Measurements from ENCODE around the gene HDAC9.
"Not testable (repeated sequence)": the region's sequence is repeated elsewhere in the genome, so short reads cannot be mapped to it uniquely, and the experiment has no call there.

Gene HDAC9

DNA sequence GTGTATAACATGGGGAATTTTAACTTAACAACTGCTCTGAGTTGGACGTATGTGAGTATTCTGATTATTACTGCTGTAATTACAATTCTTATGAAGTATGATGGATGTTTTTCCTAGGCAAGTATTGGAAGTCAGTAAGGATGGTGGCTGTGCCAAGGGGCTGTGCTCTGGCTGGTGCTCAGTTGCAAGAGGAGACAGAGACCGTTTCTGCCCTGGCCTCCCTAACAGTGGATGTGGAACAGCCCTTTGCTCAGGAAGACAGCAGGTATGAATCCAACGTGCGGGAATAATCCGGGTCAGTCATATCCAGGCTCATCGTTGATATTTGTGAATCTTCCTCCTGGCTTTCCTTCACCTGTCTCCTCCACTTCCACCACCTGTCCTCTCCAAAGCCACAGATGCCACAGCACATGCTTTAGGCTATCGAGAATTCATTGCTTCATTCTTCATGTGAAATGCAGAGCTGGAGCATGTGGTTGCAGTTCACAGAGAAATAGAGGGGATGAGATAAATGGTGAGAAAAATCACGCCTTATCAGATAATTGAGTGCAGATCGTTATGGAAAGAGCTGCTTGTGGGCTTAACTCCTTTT, 480.2 kb downstream of the HDAC9 start:
- no peak for DNase-seq (ENCODE audit: low spot score)

DNA sequence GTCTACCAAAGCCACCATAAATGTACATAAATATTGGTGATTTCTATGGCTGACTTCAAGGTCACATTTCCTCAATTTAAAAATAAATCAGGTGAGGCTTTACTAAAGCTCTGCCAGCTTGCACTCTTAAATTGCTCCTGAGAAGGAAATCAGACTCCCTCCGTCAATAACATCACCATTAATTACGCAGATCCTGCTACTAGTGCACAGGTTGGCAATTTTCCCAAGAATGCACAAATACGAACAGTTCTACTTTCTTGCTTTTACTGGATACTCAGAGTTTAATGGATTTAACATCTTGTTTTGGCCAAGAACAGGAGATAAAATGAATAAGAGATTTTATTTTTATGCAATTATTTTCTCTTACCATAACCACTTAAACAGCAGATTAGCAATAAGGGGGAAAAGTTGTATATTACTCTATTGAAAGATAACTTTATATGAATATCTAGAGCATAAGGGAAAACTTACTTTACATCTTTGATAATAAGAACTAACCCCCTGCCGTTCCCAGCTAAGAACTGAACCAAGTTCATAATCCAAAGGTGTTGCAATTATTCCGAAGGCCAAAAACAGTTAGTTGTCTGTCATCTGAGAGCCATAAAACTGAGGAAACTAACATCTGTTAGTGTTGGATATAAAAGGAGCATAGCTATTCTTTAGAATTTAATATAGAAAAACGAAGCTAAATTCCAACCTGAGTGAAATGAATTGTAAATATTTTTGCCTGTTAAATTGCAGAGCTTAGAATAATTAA, 481.3 kb downstream of the HDAC9 start:
- DNase-seq (ENCODE audit: low spot score) = no peak

DNA sequence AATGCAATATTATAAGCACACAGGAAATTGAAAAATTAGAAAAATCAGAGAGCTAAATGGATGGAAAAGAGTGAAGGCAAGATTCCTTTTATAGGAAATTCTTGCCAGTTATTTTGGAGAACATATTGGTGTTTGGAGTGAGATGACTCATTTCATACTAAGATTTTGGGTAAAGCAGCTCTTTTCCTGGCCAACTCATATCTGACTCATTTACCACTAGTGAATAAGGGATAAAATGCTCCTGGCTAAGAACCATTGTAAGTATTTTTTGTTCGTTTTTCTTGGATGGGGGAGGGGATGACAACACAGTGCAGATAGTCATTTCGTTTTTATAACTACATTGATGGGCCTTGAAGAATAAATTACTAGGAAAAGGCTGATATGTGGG, 482.6 kb downstream of the HDAC9 start:
- DNase-seq (ENCODE audit: low spot score) = peak; percentile 89

DNA sequence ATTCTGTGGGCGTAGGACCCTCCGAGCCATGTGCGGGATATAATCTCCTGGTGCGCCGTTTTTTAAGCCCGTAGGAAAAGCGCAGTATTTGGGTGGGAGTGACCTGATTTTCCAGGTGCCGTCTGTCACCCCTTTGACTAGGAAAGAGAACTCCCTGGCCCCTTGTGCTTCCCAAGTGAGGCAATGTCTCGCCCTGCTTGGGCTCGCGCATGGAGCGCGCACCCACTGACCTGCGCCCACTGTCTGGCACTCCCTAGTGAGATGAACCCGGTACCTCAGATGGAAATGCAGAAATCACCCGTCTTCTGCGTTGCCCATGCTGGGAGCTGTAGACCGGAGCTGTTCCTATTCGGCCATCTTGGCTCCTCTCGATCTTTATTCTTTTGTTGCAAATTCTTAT, 495.2 kb downstream of the HDAC9 start:
- DNase-seq (ENCODE audit: low spot score) = not testable (repeated sequence)

DNA sequence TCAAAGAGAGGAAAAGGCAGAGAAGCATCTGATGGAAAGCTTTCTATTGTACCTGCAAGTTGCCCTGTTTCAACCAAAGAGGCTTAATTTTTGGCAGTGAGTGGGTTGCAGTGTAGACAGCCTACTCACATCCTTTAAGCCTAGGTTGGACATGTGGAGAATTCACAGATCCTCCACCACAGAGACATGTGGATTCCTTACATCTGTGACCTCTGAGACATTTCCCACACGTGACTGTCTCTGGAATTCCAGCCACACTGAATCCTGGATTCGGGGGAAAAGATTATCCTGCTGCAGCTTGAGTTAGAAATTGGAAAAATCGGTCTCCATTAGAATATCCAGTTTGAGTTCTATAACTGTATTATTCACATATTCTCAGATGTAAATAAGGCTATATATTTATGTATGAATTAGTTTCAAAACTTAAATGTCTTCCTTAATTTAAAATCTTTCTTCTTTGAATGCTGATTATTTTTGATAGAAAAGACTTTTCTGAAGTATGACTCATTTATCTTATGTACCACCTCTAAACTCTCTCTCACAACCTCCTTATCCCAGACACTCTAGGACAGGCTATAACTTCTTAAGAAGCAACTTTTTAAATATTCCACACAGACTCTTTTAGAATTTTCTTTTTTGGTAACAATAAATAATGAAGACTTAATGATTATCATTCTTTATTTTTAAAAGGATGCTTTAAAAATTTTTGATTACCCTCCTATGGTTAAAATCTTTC, 498.6 kb downstream of the HDAC9 start:
- DNase-seq (ENCODE audit: low spot score) = no peak

DNA sequence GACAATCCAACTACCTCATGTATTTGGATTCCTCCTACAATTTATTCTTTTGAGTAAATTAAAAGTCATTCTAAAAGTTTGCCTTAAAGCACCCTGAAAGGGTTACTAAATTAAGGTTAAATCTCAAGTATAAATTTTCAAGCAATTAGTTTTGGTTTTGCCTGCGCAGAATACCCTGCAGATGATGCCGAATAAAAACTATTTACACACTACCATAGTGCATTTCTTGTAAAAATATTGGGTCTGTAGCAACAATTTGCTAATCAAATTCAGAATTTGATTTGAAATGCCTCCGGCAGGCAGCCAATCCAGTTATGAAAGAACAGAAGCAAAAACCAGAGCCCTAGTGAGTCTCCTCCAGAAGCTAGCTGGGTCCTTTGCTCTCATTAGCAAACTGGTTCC, 499.7 kb downstream of the HDAC9 start:
- no peak for DNase-seq (ENCODE audit: low spot score)

DNA sequence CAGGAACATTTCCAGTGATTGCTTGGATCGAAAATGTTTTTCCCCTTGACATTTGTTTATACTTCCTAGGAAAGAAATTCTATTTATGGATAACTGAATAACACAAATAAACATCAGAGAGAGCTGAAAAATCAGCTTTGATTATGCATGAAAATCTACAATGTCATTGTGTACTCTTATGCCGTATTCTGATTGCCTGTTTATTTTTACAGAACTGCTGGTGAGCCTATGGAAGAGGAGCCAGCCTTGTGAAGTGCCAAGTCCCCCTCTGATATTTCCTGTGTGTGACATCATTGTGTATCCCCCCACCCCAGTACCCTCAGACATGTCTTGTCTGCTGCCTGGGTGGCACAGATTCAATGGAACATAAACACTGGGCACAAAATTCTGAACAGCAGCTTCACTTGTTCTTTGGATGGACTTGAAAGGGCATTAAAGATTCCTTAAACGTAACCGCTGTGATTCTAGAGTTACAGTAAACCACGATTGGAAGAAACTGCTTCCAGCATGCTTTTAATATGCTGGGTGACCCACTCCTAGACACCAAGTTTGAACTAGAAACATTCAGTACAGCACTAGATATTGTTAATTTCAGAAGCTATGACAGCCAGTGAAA, 500.4 kb downstream of the HDAC9 start:
- no peak for DNase-seq (ENCODE audit: low spot score)

DNA sequence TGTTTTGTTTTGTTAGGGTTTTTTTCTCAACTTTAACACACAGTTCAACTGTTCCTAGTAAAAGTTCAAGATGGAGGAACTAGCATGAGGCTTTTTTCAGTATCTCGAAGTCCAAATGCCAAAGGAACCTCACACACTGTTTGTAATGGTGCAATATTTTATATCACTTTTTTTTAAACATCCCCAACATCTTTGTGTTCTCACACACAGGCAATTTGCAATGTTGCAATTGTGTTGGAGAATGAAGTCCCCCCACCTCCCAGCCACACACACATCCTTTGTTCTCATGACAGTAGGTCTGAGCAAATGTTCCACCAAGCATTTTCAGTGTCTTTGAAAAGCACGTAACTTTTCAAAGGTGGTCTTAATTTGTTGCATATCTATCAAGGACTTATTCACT, 501.0 kb downstream of the HDAC9 start:
- DNase-seq (ENCODE audit: low spot score) = no peak

DNA sequence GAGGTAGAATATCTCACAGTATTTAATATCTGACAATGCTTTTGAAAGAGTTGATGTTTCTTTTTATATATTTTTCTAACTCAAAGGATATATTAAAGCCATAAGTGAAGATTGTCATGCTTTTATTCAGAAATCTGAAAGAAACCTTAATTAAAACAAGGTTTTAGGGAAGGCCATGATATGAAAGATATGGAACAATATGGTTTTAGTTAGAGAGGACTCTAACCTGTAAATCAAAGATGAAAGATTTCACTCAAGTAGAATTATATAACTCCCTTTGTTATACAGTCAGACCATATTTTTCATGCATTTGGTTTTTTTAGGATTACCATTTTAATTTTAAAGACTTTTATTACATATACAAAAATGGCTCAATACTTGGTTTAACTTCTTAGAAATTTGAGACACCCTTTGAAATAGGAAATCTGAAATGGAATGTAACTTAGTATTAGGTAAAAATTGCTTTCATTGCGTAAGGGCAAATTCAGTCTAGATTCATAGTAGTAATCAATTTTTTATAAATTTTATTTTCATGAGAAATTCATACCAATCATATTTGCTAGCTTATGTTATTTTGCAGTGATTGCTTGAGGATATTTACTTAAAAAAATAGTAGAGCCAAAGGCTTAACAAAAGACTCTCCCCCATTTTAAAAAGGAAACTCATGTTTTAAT, 502.1 kb downstream of the HDAC9 start:
- no peak for DNase-seq (ENCODE audit: low spot score)

DNA sequence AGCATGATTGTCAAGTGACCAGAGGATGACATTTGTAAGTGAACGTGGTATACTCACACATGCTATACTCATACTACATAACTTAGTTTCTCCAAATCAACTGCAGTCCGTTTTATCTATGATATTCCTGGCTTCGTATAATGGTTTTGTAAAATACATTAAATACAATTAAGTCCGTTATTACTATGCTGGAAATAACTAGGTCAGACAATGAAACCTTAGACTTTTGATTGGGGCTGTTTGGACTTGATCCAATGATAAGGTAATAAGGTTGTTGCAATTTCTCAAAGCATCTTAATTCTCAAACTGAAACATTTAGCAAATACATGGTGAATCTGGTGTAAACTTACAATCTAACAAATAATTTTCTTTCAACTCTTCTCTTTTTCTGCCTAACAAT, 504.9 kb downstream of the HDAC9 start:
- DNase-seq (ENCODE audit: low spot score) = no peak

DNA sequence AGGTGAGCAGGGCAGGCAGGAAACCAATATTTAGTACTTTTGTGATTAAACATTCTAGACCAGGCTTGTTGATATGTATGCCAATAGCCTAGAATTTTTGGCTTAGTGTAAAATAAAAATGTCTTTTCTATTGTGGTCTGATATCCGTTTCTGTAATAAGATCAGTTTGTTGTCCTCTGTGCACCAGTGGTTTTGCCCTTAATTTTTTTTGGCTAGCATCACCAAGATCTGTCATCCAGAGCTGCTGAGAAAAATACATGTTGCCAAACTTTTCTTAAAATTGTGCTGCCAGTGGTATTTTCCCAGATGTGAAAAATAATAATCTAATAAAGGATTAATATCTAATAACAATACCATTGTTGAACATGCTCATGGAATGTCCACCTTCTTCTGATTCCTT, 506.3 kb downstream of the HDAC9 start:
- no peak for DNase-seq (ENCODE audit: low spot score)

DNA sequence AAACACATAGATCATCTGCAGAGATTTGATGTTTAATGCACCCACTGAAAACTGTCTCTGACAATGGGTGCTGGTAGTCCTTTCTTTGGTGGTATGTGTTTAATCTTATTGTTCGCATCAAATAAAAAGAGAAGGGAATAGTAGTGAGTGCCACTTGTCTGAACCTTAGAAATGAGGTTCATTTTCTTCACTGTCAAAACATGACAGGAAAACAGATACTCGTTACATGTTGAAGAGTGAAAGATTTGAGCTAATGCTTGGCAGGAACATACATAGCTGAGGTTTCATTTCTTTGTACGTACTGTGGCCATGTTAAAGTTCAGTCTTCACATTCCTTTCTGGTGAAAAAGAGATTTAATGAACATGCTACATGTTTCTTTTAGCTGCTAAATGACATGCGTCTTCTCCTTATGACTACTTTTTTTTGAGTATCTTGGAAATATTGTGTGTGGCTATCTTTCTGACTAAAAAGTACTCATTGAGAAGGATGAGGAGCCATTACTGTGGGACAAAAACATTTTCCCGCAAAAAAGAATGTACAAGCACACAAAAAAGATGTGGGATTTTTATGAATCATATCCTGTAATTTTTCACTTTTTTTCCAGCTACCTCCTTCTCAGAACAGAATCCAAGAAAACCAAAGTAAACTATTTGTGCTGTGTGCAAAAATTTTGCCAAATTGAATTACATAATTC, 513.8 kb downstream of the HDAC9 start:
- no peak for DNase-seq (ENCODE audit: low spot score)

DNA sequence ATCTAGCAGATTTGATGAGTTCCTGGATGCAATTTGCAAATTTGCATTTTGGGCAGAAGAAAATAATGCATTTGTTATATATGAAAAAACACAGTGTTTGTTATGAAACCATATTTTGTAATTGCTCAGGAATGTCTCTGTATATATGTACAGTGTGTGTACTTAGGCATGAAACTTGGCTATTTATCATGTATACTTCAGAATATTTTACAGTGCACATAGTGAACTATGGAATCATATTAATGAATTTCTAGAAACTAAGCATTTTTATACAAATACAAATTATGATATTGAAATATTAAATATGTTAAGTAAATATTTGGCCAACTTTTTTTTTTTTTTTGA, 514.4 kb downstream of the HDAC9 start:
- DNase-seq (ENCODE audit: low spot score) = no peak

DNA sequence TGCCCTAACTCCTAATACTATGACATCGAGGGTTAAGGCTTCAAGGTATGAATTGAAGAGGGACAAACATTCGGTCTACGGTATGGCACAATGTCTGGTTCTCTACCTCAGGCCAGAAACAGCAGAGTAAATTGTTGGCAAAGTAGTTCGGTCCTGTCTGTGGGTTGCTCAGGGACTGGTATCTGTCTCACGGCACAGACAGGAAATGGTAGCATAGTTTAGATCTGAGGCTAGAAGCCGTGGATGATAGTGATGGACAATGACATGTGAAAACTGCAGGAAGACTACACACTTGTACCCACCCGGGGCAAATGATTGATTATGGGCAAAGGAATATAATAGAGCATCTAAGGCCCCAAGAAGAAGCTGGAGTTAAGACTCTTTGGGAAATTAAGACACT, 515.7 kb downstream of the HDAC9 start:
- DNase-seq (ENCODE audit: low spot score) = no peak

DNA sequence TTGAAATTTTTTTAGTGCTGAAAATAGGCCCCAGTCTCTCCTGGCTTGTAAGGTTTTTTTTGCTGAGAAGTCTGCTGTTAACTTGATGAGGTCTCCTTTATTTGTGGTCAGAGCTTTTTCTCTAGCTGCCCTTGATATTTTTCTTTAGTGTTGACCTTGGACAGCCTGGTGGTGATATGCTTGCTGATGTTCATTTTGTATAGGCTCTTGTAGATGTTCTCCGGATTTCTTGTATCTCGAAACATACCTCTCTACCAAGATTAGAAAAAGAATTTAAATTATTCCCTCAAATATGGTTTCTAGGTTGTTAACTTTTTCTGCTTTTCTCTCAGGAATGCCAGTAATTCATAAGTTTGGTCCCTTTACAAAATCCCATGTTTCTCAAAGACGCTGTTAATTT, 519.5 kb downstream of the HDAC9 start:
- no peak for DNase-seq (ENCODE audit: low spot score)

DNA sequence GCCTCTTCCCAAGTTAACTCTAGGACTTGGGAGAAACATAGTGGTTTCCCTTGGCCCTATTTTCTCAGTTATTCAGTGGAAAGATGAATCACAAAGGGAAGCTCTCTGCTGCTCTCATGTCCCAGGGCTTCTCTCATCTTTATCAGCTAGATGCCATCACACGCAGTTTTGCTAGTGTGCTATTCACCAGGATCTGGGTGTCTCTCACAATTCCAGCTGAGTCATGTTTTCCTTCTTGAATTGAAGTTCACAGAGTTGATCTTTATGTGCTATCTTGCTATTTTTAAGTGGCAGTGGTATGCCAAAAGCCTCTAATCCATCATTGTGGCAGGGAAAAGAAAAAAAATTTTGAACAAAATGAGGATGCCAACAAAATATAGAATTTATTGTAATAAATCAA, 520.6 kb downstream of the HDAC9 start:
- DNase-seq (ENCODE audit: low spot score) = no peak

DNA sequence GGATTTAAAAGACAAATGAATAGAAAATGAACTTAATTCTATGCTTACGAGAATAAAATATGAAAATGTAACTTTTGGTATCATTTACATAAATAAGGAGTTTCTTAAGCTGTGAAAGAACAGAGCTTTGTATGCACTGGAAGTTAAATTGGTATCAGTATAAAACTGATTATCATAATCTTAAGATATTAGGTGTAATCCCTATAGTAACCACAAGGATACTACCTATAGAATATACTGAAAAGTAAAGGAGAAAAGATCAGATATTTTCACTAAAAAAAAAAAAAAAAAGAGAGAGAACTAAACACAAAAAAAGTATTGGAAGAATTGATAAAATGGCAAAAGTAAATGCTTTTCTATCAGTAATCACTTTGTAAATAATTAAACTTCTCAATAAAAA, 521.8 kb downstream of the HDAC9 start:
- DNase-seq (ENCODE audit: low spot score) = peak; percentile 3

DNA sequence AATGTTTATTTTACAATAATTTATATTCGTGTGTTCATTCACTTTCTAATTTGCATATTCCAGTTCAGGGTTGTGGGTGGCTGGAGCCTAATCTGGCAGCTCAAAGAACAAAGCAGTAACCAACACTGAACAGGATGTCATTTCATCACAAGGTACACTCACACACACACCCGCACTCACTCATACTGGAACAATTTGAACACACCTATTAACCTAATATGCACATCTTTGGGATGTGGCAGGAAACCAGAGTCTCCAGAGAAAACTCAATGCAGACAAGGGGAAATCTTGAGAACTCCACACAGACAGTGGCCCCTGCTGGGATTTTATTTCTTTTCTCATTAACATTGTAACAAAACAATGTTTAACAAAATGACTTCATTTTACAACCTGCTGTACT, 524.5 kb downstream of the HDAC9 start:
- DNase-seq (ENCODE audit: low spot score) = no peak

DNA sequence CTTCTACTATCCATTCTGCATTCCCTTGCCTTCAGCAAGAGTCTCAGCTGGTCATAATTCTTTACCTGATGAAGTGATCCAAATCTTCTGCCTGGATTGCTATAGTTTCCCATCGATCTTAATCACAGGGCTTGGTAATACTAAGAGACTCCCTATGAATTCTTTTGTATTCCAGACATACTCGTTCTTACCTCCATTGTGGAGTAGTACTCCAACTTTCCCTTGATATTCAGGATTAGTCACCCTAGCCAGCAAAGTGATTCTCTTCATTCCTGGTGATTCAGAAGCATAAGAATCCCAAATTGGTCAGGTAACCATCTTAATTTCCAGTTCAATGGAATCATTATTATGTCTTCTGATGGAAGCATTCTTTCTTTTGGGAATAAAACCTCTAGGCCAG, 525.2 kb downstream of the HDAC9 start:
- no peak for DNase-seq (ENCODE audit: low spot score)

DNA sequence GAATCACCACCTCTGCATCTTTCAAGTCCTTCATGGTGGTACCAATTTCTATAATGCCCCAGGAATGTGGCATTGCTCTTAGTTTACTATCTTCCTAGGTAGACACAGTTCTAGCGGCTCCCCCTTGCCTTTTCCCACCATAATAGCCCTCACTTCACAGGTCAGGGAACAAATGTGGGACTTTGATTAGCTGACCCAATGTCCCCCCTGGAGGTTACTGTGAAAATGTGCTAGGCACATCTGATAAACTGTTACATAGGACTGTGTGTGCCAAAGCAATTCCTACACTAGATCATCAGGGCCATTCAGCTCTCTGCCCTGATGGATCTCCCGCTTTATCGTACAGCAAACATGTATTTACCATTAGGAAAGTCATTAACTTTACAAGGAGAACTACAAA, 527.9 kb downstream of the HDAC9 start:
- no peak for DNase-seq (ENCODE audit: low spot score)

DNA sequence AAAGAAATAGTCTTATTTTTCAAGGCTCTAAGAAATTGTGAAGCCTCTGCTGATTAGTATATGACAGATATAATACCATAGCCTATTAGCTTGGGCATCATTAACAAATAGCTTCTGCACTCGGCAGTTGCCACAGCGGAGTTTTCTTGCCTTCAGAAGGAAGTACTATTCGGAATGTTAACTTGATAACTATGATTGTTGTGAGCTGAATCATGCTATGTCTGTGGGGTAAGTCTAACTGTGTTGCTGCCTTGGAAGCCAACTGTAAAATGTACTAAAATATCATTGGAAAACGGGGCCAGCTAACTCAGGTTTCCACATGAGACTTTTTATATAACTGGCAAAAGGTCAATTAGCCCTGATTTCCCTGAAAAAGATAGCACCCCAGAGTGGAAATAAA, 528.7 kb downstream of the HDAC9 start:
- no peak for DNase-seq (ENCODE audit: low spot score)

DNA sequence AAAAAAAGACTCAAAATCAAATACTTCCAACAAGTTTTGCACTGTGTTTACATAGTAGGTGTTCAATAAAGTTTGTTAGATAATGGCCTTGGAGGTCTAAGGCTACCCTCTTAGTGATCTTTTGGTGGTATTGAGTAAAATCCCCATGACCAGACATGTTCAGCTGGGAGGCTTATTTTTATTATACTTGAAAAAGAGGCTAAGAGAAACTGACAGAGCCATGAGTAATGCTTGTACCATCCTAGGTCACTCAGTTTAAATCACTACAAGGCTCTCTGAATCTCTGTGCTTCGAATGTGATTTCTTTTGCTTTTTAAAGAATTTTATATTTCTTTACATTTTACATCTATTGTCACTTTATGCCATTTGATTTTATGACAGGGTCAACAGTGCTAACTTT, 531.3 kb downstream of the HDAC9 start:
- no peak for DNase-seq (ENCODE audit: low spot score)

Data from RKO (cell line).